Midbrain (tissue), 1 donor: ENCODE measurements around the gene CLCF1.

Experiments used
- DNase-seq: peaks from one replicate; lab custom pipeline; 2025; lab: John Stamatoyannopoulos, UW

CLCF1 gene

GRCh38 chr11:67395555-67396258, 22.3 kb upstream of the CLCF1 start:
- no peak for DNase-seq

- no peak for DNase-seq
Measured at GRCh38 chr11:67393990-67394389, 20.6 kb upstream of the CLCF1 start.

- no peak for DNase-seq
Measured at GRCh38 chr11:67393437-67393836, 20.0 kb upstream of the CLCF1 start.

GRCh38 chr11:67392183-67392715, 18.9 kb upstream of the CLCF1 start:
- DNase-seq = no peak

- peak; percentile 94 for DNase-seq
Measured at GRCh38 chr11:67391304-67392182, 18.1 kb upstream of the CLCF1 start, which contains the start of gene RAD9A. Gene RAD9A (plus strand): TSS chr11:67391986. CDS start chr11:67392045, 59 bp downstream.

GRCh38 chr11:67390947-67391303, 17.5 kb upstream of the CLCF1 start:
- no peak for DNase-seq

GRCh38 chr11:67389477-67389876, 16.1 kb upstream of the CLCF1 start:
- DNase-seq = no peak

- DNase-seq = no peak
Measured at GRCh38 chr11:67387518-67387917, 14.1 kb upstream of the CLCF1 start.

GRCh38 chr11:67387069-67387468, 13.7 kb upstream of the CLCF1 start:
- no peak for DNase-seq

- DNase-seq = peak; percentile 78
Measured at GRCh38 chr11:67384851-67385366, 11.5 kb upstream of the CLCF1 start.

GRCh38 chr11:67382276-67383136, 9.1 kb upstream of the CLCF1 start:
- peak; percentile 82 for DNase-seq

- DNase-seq = no peak
Measured at GRCh38 chr11:67381244-67381972, 8.0 kb upstream of the CLCF1 start.

GRCh38 chr11:67379061-67380058, 6.0 kb upstream of the CLCF1 start:
- DNase-seq = no peak

GRCh38 chr11:67378544-67378943, 5.1 kb upstream of the CLCF1 start:
- no peak for DNase-seq

GRCh38 chr11:67376873-67377808, 3.7 kb upstream of the CLCF1 start:
- no peak for DNase-seq

- no peak for DNase-seq
Measured at GRCh38 chr11:67376063-67376820, 2.8 kb upstream of the CLCF1 start.

GRCh38 chr11:67375320-67376055, 2.1 kb upstream of the CLCF1 start:
- DNase-seq = no peak
